HCT116 (cell line): ENCODE measurements around the gene RAC2. TPM values are rescaled to one million over a fixed set of nuclear protein-coding genes. Genes with fewer than 3 reads are reported as not detected.

Source experiments
- ATAC-seq: fragments of 200-7000 bp; cut with Tn5 transposase; 2 replicates; pipeline ENCODE4 v1.9.1; 2020; ENCODE audit warnings: mild to moderate bottlenecking, moderate library complexity
- BruUV-seq: library from RNA; stranded (reverse); fragments of 400-500 nt; replicated peaks from 2 replicates; lab custom pipeline; 2021; lab: Mats Ljungman, UMichigan
- CTCF ChIA-PET: fragments of 300-600 bp; sonication (Branson Sonifier 250); formaldehyde crosslinking; loops from one replicate; lab custom pipeline; 2021; ENCODE audit warnings: antibody characterized with exemption; lab: Charles Lee
- POLR2A ChIA-PET: fragments of 300-600, 350-600 bp; sonication (Branson Sonifier 250); formaldehyde crosslinking; loops from one replicate; lab custom pipeline; 2021; ENCODE audit warnings: antibody characterized with exemption; lab: Charles Lee
- RAD21 ChIA-PET, 2 experiments: fragments of 300-600 bp; sonication (Branson Sonifier 250); formaldehyde crosslinking; loops; one replicate each; lab custom pipeline; 2023; ENCODE audit warnings: low total read pairs in 2 of 2; ENCODE audit not compliant: uncharacterized antibody in 2 of 2, unreplicated experiment in 2 of 2, low non-redundant PET in 1 of 2; lab: Charles Lee
- DNase-seq: peaks from one replicate; pipeline ENCODE4 v3.0.0-alpha.2; 2010; ENCODE audit warnings: low read depth, low spot score
- H2AFZ ChIP-seq: fragments of 200-600 bp; shearing (Covaris generic), sonication (generic); 2 replicates; pipeline ENCODE4 v1.6.1; 2017; ENCODE audit warnings: low read depth, mixed run types, mixed read lengths, antibody characterized with exemption, low read length; ENCODE audit not compliant: poor library complexity, severe bottlenecking
- H3K27ac ChIP-seq: 2 replicates; pipeline ENCODE4 v1.5.1; 2012; ENCODE audit warnings: low read depth, low read length
- H3K27me3 ChIP-seq: fragments of 200-600 bp; sonication (generic); 2 replicates; pipeline ENCODE4 v1.6.1; 2016; ENCODE audit warnings: mixed run types, low read length, mixed read lengths; ENCODE audit not compliant: insufficient read depth
- H3K36me3 ChIP-seq, 2 experiments: fragments of 200-500 bp in 1 of 2; fragments of 200-600 bp in 1 of 2; sonication (Bioruptor generic) in 1 of 2; sonication (generic) in 1 of 2; 2 replicates each; pipeline versions ENCODE4 v1.5.1 to v1.6.1; 2014 to 2016; ENCODE audit warnings: low read length in 2 of 2, inconsistent platforms in 1 of 2, mixed read lengths in 1 of 2, mixed run types in 1 of 2; ENCODE audit not compliant: insufficient read depth in 2 of 2, control insufficient read depth in 1 of 2
- H3K4me1 ChIP-seq, 2 experiments: fragments of 200-600 bp in 1 of 2; sonication (generic) in 1 of 2; 2 replicates each; pipeline versions ENCODE4 v1.5.1 to v1.6.1; 2012 to 2017; ENCODE audit warnings: low read length in 2 of 2, inconsistent platforms in 1 of 2, mild to moderate bottlenecking in 1 of 2, mixed read lengths in 1 of 2, mixed run types in 1 of 2, moderate library complexity in 1 of 2; ENCODE audit not compliant: insufficient read depth in 2 of 2, control insufficient read depth in 1 of 2
- H3K4me2 ChIP-seq: fragments of 200-600 bp; sonication (generic); 2 replicates; pipeline ENCODE4 v1.6.1; 2017; ENCODE audit warnings: mixed run types, low read length, mixed read lengths
- H3K4me3 ChIP-seq, 2 experiments: fragments of 200-600 bp in 1 of 2; sonication (generic) in 1 of 2; replicated peaks in 1 of 2; 2 replicates each; pipeline ENCODE4 v1.5.1; 2011 to 2016; ENCODE audit warnings: low read length in 2 of 2, control low read depth in 1 of 2, low read depth in 1 of 2, mild to moderate bottlenecking in 1 of 2, mixed read lengths in 1 of 2, mixed run types in 1 of 2
- H3K79me2 ChIP-seq: fragments of 200-600 bp; sonication (generic); 2 replicates; pipeline ENCODE4 v1.6.1; 2017; ENCODE audit warnings: mild to moderate bottlenecking, mixed run types, low read length, moderate library complexity, mixed read lengths; ENCODE audit not compliant: insufficient read depth
- H3K9ac ChIP-seq: fragments of 200-600 bp; sonication (generic); 2 replicates; pipeline ENCODE4 v1.6.1; 2016; ENCODE audit warnings: low read length, mixed read lengths
- H3K9me2 ChIP-seq: fragments of 200-600 bp; sonication (generic), shearing (Covaris generic); 2 replicates; pipeline ENCODE4 v1.6.1; 2017; ENCODE audit warnings: mixed run types, mild to moderate bottlenecking, moderate library complexity; ENCODE audit not compliant: insufficient read depth
- H3K9me3 ChIP-seq, 2 experiments: fragments of 200-500 bp in 1 of 2; fragments of 200-600 bp in 1 of 2; sonication (Bioruptor generic) in 1 of 2; sonication (generic) in 1 of 2; 2 replicates each; pipeline ENCODE4 v1.6.1; 2014 to 2017; ENCODE audit warnings: low read length in 2 of 2, mixed read lengths in 2 of 2, inconsistent platforms in 1 of 2, low read depth in 1 of 2, mild to moderate bottlenecking in 1 of 2, mixed run types in 1 of 2, moderate library complexity in 1 of 2; ENCODE audit not compliant: control insufficient read depth in 1 of 2, insufficient read depth in 1 of 2
- H4K20me1 ChIP-seq: fragments of 200-600 bp; sonication (generic), shearing (Covaris generic); 2 replicates; pipeline ENCODE4 v1.6.1; 2017; ENCODE audit warnings: mixed run types, mild to moderate bottlenecking, moderate library complexity; ENCODE audit not compliant: insufficient read depth
- EGR1 ChIP-seq: IDR thresholded peaks from 2 replicates; pipeline ENCODE4 v1.6.1; 2012; ENCODE audit warnings: low read depth
- ELF1 ChIP-seq: IDR thresholded peaks from 2 replicates; pipeline ENCODE4 v1.6.1; 2012; ENCODE audit warnings: low read depth, borderline replicate concordance
- EZH2phosphoT487 ChIP-seq: fragments of 200-600 bp; IDR thresholded peaks from 2 replicates; pipeline ENCODE4 v1.6.1; 2018; ENCODE audit warnings: antibody characterized with exemption, borderline replicate concordance
- FOSL1 ChIP-seq: IDR thresholded peaks from 2 replicates; pipeline ENCODE4 v1.6.1; 2012; ENCODE audit warnings: low read depth
- POLR2A ChIP-seq: IDR thresholded peaks from 2 replicates; pipeline ENCODE4 v1.7.0; 2011; ENCODE audit warnings: borderline replicate concordance; ENCODE audit not compliant: insufficient read depth, insufficient read length; ENCODE audit errors: extremely low read depth
- POLR2AphosphoS5 ChIP-seq: IDR thresholded peaks from 2 replicates; pipeline ENCODE4 v1.6.1; 2011; ENCODE audit warnings: mild to moderate bottlenecking, low read depth, low read length, moderate library complexity
- RAD21 ChIP-seq: IDR thresholded peaks from 2 replicates; pipeline ENCODE4 v1.6.1; 2012; ENCODE audit warnings: low read depth, mild to moderate bottlenecking
- REST ChIP-seq: IDR thresholded peaks from 2 replicates; pipeline ENCODE4 v1.6.1; 2012; ENCODE audit warnings: low read depth
- SIN3A ChIP-seq: IDR thresholded peaks from 2 replicates; pipeline ENCODE4 v1.6.1; 2012; ENCODE audit warnings: low read depth
- SRF ChIP-seq: IDR thresholded peaks from 2 replicates; pipeline ENCODE4 v1.6.1; 2012; ENCODE audit warnings: low read depth
- TCF7L2 ChIP-seq: IDR thresholded peaks from 2 replicates; pipeline ENCODE4 v1.7.0; 2011; ENCODE audit warnings: borderline replicate concordance, inconsistent platforms; ENCODE audit not compliant: insufficient read depth, insufficient read length; ENCODE audit errors: extremely low read depth
- ZBTB33 ChIP-seq: IDR thresholded peaks from 2 replicates; pipeline ENCODE4 v1.6.1; 2011; ENCODE audit warnings: mild to moderate bottlenecking, low read length, moderate library complexity; ENCODE audit not compliant: insufficient replicate concordance; ENCODE audit errors: extremely low read depth
- ZNF274 ChIP-seq: fragments of 200-500 bp; sonication (Bioruptor generic); IDR thresholded peaks from 2 replicates; pipeline ENCODE4 v1.6.1; 2014; ENCODE audit warnings: mild to moderate bottlenecking, low read depth, low read length, inconsistent platforms
- intact Hi-C: fragments of 100-400 bp; cut with micrococcal nuclease; formaldehyde crosslinking; loops from 2 replicates; pipeline ENCODE4 v1.10.0; 2022
- total RNA-seq: library from RNA; stranded (reverse); gene quantifications from one replicate; pipeline ENCODE4 v1.2.1, GENCODE V29; 2021; ENCODE audit not compliant: unreplicated experiment

RAC2 gene
- total RNA-seq, 1 experiment from 2014 or later = 62.0 TPM

GRCh38 chr22:37255558-37256006, 11.5 kb upstream of the RAC2 start (continued):
- TF ChIP-seq REST = no peak
- no peak for TF ChIP-seq ZBTB33
- no peak for TF ChIP-seq EGR1
- TF ChIP-seq EZH2phosphoT487 = no peak
- TF ChIP-seq, all 23 proteins: peak for 0

- H3K4me2 ChIP-seq = peak overlapping the region; percentile 64
- peaks cover 40 to 48% of the 10 kb centered on the region in 2 experiments for H3K4me1 ChIP-seq
- H3K9ac ChIP-seq = no peak overlapping the region
- ChIA-PET POLR2A (interaction anchor here (0.9 kb wide), 1 partner anchor 13 kb away, joined by 5 read pairs; no protein-coding TSS in a partner anchor), CTCF (no interaction called here), RAD21 (no interaction called here)
- no peaks in the 10 kb centered on the region for H3K79me2 ChIP-seq
- no peaks in the 10 kb centered on the region for H3K36me3 ChIP-seq
- H3K27ac ChIP-seq = no peak overlapping the region; the same call in 1 of the 2 replicates
- H2AFZ ChIP-seq = peak overlapping the region; percentile 50
- H3K4me3 ChIP-seq = no peak overlapping the region
- no peaks in the 10 kb centered on the region for H3K27me3 ChIP-seq
- H3K9me2 ChIP-seq = no peaks in the 10 kb centered on the region
- DNase-seq (no peak), ATAC-seq (no peak)
- H3K9me3 ChIP-seq = no peaks in the 10 kb centered on the region
- no peaks in the 10 kb centered on the region for H4K20me1 ChIP-seq
- intact Hi-C loops = no loop called here
- BruUV-seq = no TSS peak
- no peak for TF ChIP-seq ZBTB33
- no peak for TF ChIP-seq REST
- TF ChIP-seq POLR2AphosphoS5 = no peak
- TF ChIP-seq ELF1 = no peak
- TF ChIP-seq POLR2A = no peak
- TF ChIP-seq FOSL1 = no peak
- TF ChIP-seq RAD21 = no peak
- no peak for TF ChIP-seq EGR1
- no peak for TF ChIP-seq ZNF274
- TF ChIP-seq SIN3A = no peak
- TF ChIP-seq SRF = no peak
- TF ChIP-seq TCF7L2 = no peak
Measured at GRCh38 chr22:37254867-37255233, 10.8 kb upstream of the RAC2 start.
